Activated CD4-positive, alpha-beta T cell treated with anti-CD3 and anti-CD28 coated beads, Interleukin-2, amount 10 ng/mL, durations not matched to agents 24 days and 14 days (primary cell): ENCODE measurements around the gene IMPDH1. TPM values are rescaled to one million over a fixed set of nuclear protein-coding genes. Genes with fewer than 3 reads are reported as not detected.

Source experiments
- DNase-seq: peaks from one replicate; pipeline ENCODE4 v3.0.0; 2022
- H3K27ac Mint-ChIP-seq: one replicate; pipeline ENCODE4 v1.8.0; 2022; ENCODE audit warnings: mild to moderate bottlenecking, mixed read lengths
- H3K27me3 Mint-ChIP-seq: one replicate; pipeline ENCODE4 v1.8.0; 2022; ENCODE audit warnings: mixed read lengths
- H3K36me3 Mint-ChIP-seq: one replicate; pipeline ENCODE4 v1.8.0; 2022; ENCODE audit warnings: low read depth, mild to moderate bottlenecking, mixed read lengths
- H3K4me1 Mint-ChIP-seq: one replicate; pipeline ENCODE4 v1.8.0; 2021; ENCODE audit warnings: mixed read lengths
- H3K4me3 Mint-ChIP-seq: one replicate; pipeline ENCODE4 v1.8.0; 2022; ENCODE audit warnings: mild to moderate bottlenecking, moderate library complexity, mixed read lengths
- H3K9me3 Mint-ChIP-seq: one replicate; pipeline ENCODE4 v1.8.0; 2021; ENCODE audit warnings: mixed read lengths
- intact Hi-C: fragments of 100-400 bp; cut with micrococcal nuclease; formaldehyde crosslinking; loops from one replicate; pipeline ENCODE4 v1.15.1; 2023
- total RNA-seq: library from RNA; stranded (reverse); gene quantifications from 2 replicates; pipeline ENCODE4 v1.2.3, GENCODE V29; 2022

The IMPDH1 gene
- total RNA-seq, 1 donor from 2014 or later: 105 TPM

DNA sequence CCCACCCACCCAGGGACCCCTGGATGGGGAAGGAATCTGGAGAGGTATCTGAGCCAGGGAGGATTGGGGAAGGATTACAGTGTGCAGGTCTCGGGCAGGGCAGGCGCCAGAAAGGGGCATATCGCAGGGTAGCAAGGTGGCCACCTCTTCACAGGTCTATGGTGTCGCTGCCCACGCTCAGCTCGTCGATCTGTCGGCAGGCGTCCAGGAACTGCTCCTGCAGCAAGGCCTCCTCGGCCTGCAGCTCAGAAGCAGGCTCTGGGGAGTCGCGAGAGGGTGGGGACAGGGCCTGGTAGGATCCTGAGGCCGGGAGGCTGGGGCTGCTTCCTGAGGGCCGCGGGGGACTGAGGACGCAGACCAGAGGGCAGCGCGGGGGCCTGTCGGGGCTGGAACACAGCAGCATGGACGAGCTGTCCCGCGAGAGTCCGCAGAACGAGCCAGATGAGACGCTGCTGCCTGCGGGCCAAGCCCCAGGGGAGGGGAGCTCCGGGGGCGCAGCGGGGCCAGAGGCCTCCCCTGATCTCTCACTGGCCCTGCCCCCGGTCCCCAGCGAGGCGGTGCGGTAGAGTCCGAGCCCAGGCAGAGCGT, 59.0 kb downstream of the IMPDH1 start:
- no peak overlapping the region for H3K4me3 Mint-ChIP-seq
- H3K36me3 Mint-ChIP-seq: no peaks in the 10 kb centered on the region
- no peak for DNase-seq
- no peak overlapping the region for H3K27ac Mint-ChIP-seq
- peaks cover 63% of the 10 kb centered on the region for H3K27me3 Mint-ChIP-seq
- no peaks in the 10 kb centered on the region for H3K9me3 Mint-ChIP-seq
- intact Hi-C loops: no loop called here
- H3K4me1 Mint-ChIP-seq: peaks cover 5% of the 10 kb centered on the region

DNA sequence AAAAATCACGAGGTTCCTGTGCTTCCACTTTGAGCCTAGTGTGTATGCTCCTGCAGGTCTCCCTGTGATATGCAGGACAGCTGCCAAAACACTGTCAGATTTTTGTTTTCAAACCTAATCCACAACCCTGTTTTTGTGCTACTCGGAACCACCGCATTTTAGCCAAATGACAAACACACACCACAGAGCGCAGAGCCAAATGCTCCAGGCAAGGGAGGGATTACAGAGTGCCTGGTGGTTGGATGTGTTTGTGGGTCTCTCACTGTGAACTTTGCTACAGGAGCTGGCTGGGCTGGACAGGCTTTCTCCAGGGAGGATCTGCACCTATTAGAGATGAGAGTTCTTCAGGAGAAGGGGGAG, 60.3 kb downstream of the IMPDH1 start:
- Mint-ChIP-seq H3K27ac (no peak overlapping the region), H3K4me3 (no peak overlapping the region), H3K4me1 (peaks cover 2% of the 10 kb centered on the region), H3K36me3 (no peaks in the 10 kb centered on the region), H3K9me3 (no peaks in the 10 kb centered on the region), H3K27me3 (peaks cover 56% of the 10 kb centered on the region)
- DNase-seq: no peak
- intact Hi-C loops: loop anchor here (10.0 kb wide), 1 partner anchor 875 kb away; the partner anchor contains the start of gene AHCYL2

DNA sequence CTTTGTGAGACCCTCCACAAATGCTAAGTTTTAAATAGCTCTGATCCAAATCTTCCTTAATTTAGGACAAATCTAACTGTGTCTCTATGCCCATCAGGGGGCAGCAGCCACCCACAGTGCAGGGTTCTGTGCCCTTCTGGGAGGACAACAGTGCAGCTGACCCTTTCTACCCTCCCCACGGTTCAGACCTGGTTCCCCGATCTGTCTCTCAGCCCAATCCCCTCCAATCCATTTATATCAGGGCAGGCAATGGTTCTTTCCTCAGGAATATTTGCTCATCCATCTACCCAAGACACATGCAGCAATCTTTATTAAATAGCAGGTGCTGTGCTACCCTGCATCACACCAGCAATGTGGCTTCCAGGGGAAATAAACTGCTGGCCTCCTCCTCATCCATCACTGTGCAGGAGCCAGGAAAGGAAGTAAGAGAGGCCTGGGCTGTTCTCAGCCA, 62.1 kb downstream of the IMPDH1 start:
- Mint-ChIP-seq H3K27me3 (peaks cover 38% of the 10 kb centered on the region), H3K36me3 (no peaks in the 10 kb centered on the region), H3K27ac (no peak overlapping the region), H3K4me1 (peaks cover 8% of the 10 kb centered on the region), H3K9me3 (no peaks in the 10 kb centered on the region), H3K4me3 (no peak overlapping the region)
- DNase-seq: peak; percentile 84
- intact Hi-C loops: loop anchor here (1.0 to 10.0 kb wide), 2 partner anchors 40 to 877 kb away; partner anchors contain the start of gene AHCYL2

DNA sequence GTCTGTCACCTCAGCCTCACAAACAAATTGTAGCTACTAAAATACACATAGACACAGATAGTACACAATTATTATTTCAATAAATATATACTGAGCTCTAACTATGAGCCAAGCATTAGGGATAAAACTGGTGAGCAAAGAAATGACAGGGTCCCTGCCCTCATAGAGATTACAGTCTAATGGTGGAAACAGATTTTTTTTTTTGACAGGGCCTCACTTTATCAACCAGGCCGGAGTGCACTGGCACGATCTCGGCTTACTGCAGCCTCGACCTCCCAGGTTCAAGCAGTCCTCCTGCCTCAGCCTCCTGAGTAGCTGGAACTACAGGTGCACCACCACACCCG, 65.4 kb downstream of the IMPDH1 start:
- Mint-ChIP-seq H3K27ac (no peak overlapping the region), H3K27me3 (peaks cover 22% of the 10 kb centered on the region), H3K36me3 (peaks cover 9% of the 10 kb centered on the region), H3K4me1 (peaks cover 26% of the 10 kb centered on the region), H3K9me3 (no peaks in the 10 kb centered on the region), H3K4me3 (peak overlapping the region; percentile 58)
- intact Hi-C loops: loop anchor here (5.0 to 10.0 kb wide), 4 partner anchors 113 to 880 kb away; partner anchors contain the start of genes AHCYL2, ARF5, GCC1 and HILPDA
- DNase-seq: no peak

DNA sequence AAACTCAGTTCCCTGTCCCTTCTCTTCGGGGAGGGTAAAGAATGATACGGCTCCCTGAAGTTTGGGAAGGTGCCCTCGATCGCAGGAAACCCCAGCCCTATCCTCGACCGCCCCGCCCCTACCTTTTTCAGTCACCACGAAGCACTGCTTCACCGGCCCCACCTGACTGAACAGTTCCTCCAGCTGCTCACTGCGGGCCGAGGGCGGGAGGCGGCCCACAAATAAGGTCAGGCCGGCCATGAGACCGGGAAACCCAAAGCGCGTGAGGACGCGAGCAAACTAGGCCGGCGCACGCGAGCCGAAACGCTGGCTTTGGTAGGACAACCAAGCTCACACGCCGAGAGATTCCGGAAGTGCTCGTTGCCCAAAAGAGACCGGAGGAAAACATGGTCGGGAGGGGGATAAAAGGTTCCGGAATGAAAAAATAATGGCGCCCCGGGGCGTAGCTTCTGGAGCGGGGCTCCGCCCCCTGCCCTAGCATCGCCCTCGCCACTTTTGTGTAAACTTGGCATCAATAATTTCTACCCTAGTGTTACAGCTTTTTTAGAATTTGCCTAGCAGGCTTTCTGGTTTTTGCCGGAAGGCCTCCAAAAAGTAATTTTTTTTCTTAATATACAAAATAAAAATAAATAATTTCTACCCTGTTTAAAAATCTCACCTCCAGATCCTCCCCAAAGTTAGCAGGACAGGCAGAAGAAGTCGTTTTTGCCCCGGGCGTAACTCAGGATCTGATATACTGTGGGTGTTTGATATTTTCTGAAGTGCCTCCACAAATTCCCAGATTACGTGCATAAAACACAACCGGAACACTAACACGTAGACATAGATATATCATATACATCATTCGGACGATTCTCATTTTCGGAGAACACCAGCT, 66.0 kb downstream of the IMPDH1 start, which contains the start of gene RBM28:
RBM28 (minus strand) TSS at position 355 of the 877 bp plus-strand sequence; CDS start at position 240, 115 bp downstream.
- H3K9me3 Mint-ChIP-seq: no peaks in the 10 kb centered on the region
- DNase-seq: peak; percentile 96
- peaks cover 11% of the 10 kb centered on the region for H3K36me3 Mint-ChIP-seq
- intact Hi-C loops: loop anchor here (5.0 to 10.0 kb wide), 4 partner anchors 114 to 881 kb away; partner anchors contain the start of genes AHCYL2, ARF5, GCC1 and HILPDA
- H3K4me1 Mint-ChIP-seq: peaks cover 26% of the 10 kb centered on the region
- H3K4me3 Mint-ChIP-seq: peak within 1 kb of the TSS; percentile 98
- H3K27me3 Mint-ChIP-seq: peaks cover 15% of the 10 kb centered on the region
- H3K27ac Mint-ChIP-seq: peak within 1 kb of the TSS; percentile 96

Other genes with a start within 250 kb of the IMPDH1 start
- gene LEP, start 168.7 kb downstream of the IMPDH1 start, total RNA-seq: not detected in 2 replicates
- 76.7 and 85.8 TPM in 2 replicates for gene RBM28, start 66.1 kb downstream of the IMPDH1 start, total RNA-seq
- 0.14 TPM in 2 replicates for gene PRRT4, start 48.3 kb downstream of the IMPDH1 start, total RNA-seq
- gene HILPDA, start 45.9 kb upstream of the IMPDH1 start, total RNA-seq: 171 TPM in 2 replicates
- gene METTL2B, start 66.8 kb upstream of the IMPDH1 start, total RNA-seq: 61.1 and 71.3 TPM in 2 replicates